ENCODE results near the gene GPRIN3. TPM values are rescaled to one million over a fixed set of nuclear protein-coding genes. Genes with fewer than 3 reads are reported as not detected.

GPRIN3 gene
- total and polyA plus RNA-seq, 2 experiments from 2014 or later: 0.01 TPM; not detected in 1

DNA sequence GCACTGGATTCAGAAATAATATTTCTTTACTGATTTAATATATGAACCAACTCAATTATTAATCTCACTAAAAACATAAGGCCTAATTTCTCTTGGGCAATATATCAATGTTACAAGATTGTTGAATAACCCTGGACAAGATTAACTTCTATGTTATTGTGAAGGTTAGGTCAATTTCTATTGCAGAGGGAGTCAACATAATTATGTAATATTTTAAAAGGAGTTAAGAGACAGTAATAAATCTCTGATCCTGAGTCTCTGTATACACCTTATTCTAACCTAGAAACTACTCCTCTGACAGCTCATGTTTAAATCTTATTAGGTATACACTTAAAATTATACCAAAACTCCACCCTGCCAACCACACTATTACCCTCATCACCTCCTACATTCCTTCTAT, 15.1 kb upstream of the GPRIN3 start:
- no peaks in the 10 kb centered on the region for H4K20me1 ChIP-seq (ENCODE audit: insufficient read depth)
- H3K36me3 ChIP-seq (ENCODE audit: low read depth): no peaks in the 10 kb centered on the region
- no peaks in the 10 kb centered on the region for H3K79me2 ChIP-seq (ENCODE audit: insufficient read depth)
- in situ Hi-C loops (cut with MboI): no loop called here
- H3K4me1 ChIP-seq (ENCODE audit: insufficient read depth): peaks cover 20% of the 10 kb centered on the region
- H3K9ac ChIP-seq: no peak overlapping the region
- H3K4me3 ChIP-seq: no peak overlapping the region
- no peak overlapping the region for H3K4me2 ChIP-seq (ENCODE audit: unreplicated experiment)
- TF ChIP-seq EZH2 (IDR thresholded peaks at IDR 0.05; ENCODE audit: insufficient read depth, poor library complexity, severe bottlenecking) (no peak), EZH2phosphoT487 (IDR thresholded peaks at IDR 0.05; ENCODE audit: insufficient read depth, low read depth) (no peak)
- no peaks in the 10 kb centered on the region for H3K9me2 ChIP-seq (ENCODE audit: insufficient read depth)
- no peaks in the 10 kb centered on the region for H3K27me3 ChIP-seq (replicated peaks; ENCODE audit: insufficient read depth)
- H2AFZ ChIP-seq: no peak overlapping the region
- H3K9me3 ChIP-seq (ENCODE audit: low read depth): no peaks in the 10 kb centered on the region
- no peak overlapping the region for H3K27ac ChIP-seq
- H3F3A ChIP-seq (ENCODE audit: insufficient read depth): peaks cover 12% of the 10 kb centered on the region
- DNase-seq: no peak

- Histone ChIP-seq H3F3A (ENCODE audit: insufficient read depth) (peaks cover 23% of the 10 kb centered on the region), H3K9ac (no peak overlapping the region), H3K4me1 (ENCODE audit: insufficient read depth) (peaks cover 34% of the 10 kb centered on the region), H3K9me3 (ENCODE audit: low read depth) (no peaks in the 10 kb centered on the region), H3K79me2 (ENCODE audit: insufficient read depth) (no peaks in the 10 kb centered on the region), H3K9me2 (ENCODE audit: insufficient read depth) (no peaks in the 10 kb centered on the region), H4K20me1 (ENCODE audit: insufficient read depth) (no peaks in the 10 kb centered on the region), H3K4me2 (ENCODE audit: unreplicated experiment) (no peak overlapping the region), H3K36me3 (ENCODE audit: low read depth) (no peaks in the 10 kb centered on the region), H3K4me3 (no peak overlapping the region), H3K27ac (no peak overlapping the region), H3K27me3 (replicated peaks; ENCODE audit: insufficient read depth) (no peaks in the 10 kb centered on the region), H2AFZ (no peak overlapping the region)
- in situ Hi-C loops (cut with MboI): no loop called here
- TF ChIP-seq EZH2 (IDR thresholded peaks at IDR 0.05; ENCODE audit: insufficient read depth, poor library complexity, severe bottlenecking): no peak
- TF ChIP-seq EZH2phosphoT487 (IDR thresholded peaks at IDR 0.05; ENCODE audit: insufficient read depth, low read depth): no peak
- WGBS, 2 experiments (ENCODE audit: low coverage in 1 of 2, low lambda C conversion rate in 2 of 2, missing lambda C conversion rate in 2 of 2): 91% methylated on average over 2 of the region's 2 CpGs
- no peak for DNase-seq
Observed at GRCh38 chr4:89319756-89320155, 12.2 kb upstream of the GPRIN3 start.

DNA sequence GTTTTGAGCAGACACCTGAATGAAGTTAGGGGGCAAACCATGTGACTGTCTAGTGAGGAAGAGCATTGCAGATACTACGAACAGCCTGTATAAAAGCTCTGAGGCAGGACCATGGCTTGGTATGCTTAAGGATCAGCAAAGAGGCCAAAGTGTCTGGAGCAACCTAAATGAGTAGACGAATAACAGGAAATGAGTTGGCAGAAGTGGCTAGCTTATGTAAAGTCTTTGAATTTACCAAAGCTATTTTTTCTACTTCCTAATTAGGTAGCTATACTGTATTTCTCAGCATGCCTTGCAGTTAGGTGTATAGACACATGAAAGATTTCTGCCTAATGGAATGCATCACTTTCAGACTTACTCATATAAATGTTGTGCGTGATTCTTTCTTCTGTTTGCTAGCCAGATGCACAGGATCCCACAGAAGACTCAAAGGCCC, 9.3 kb upstream of the GPRIN3 start:
- peaks cover 19% of the 10 kb centered on the region for H3F3A ChIP-seq (ENCODE audit: insufficient read depth)
- 10 to 21% methylated on average over 3 of the region's 3 CpGs for WGBS, 2 experiments (ENCODE audit: low coverage in 1 of 2, low lambda C conversion rate in 2 of 2, missing lambda C conversion rate in 2 of 2)
- H3K4me2 ChIP-seq (ENCODE audit: unreplicated experiment): peak overlapping the region; percentile 35
- in situ Hi-C loops (cut with MboI): no loop called here
- peak overlapping the region; percentile 5; the same call in 1 of the 2 replicates for H2AFZ ChIP-seq
- no peak overlapping the region; the same call in 1 of the 2 replicates for H3K9ac ChIP-seq
- no peaks in the 10 kb centered on the region for H3K36me3 ChIP-seq (ENCODE audit: low read depth)
- no peak overlapping the region for H3K4me3 ChIP-seq
- H3K27me3 ChIP-seq (replicated peaks; ENCODE audit: insufficient read depth): no peaks in the 10 kb centered on the region
- H3K27ac ChIP-seq: peak overlapping the region; percentile 50
- no peaks in the 10 kb centered on the region for H3K9me3 ChIP-seq (ENCODE audit: low read depth)
- TF ChIP-seq EZH2phosphoT487 (IDR thresholded peaks at IDR 0.05; ENCODE audit: insufficient read depth, low read depth): no peak
- TF ChIP-seq EZH2 (IDR thresholded peaks at IDR 0.05; ENCODE audit: insufficient read depth, poor library complexity, severe bottlenecking): no peak
- no peaks in the 10 kb centered on the region for H3K79me2 ChIP-seq (ENCODE audit: insufficient read depth)
- H3K4me1 ChIP-seq (ENCODE audit: insufficient read depth): peaks cover 32% of the 10 kb centered on the region
- H3K9me2 ChIP-seq (ENCODE audit: insufficient read depth): no peaks in the 10 kb centered on the region
- no peaks in the 10 kb centered on the region for H4K20me1 ChIP-seq (ENCODE audit: insufficient read depth)
- DNase-seq: peak; percentile 76

- H3F3A ChIP-seq (ENCODE audit: insufficient read depth): peaks cover 19% of the 10 kb centered on the region
- no peak overlapping the region for H3K9ac ChIP-seq
- no peak overlapping the region for H2AFZ ChIP-seq
- DNase-seq: peak; percentile 52
- no peaks in the 10 kb centered on the region for H3K79me2 ChIP-seq (ENCODE audit: insufficient read depth)
- no peaks in the 10 kb centered on the region for H4K20me1 ChIP-seq (ENCODE audit: insufficient read depth)
- no peaks in the 10 kb centered on the region for H3K36me3 ChIP-seq (ENCODE audit: low read depth)
- WGBS, 2 experiments (ENCODE audit: low coverage in 1 of 2, low lambda C conversion rate in 2 of 2, missing lambda C conversion rate in 2 of 2): 6 to 16% methylated on average over 1 of the region's 1 CpG
- in situ Hi-C loops (cut with MboI): no loop called here
- peak overlapping the region; percentile 35 for H3K4me2 ChIP-seq (ENCODE audit: unreplicated experiment)
- no peaks in the 10 kb centered on the region for H3K9me2 ChIP-seq (ENCODE audit: insufficient read depth)
- H3K9me3 ChIP-seq (ENCODE audit: low read depth): no peaks in the 10 kb centered on the region
- H3K27me3 ChIP-seq (replicated peaks; ENCODE audit: insufficient read depth): no peaks in the 10 kb centered on the region
- peaks cover 32% of the 10 kb centered on the region for H3K4me1 ChIP-seq (ENCODE audit: insufficient read depth)
- no peak overlapping the region for H3K4me3 ChIP-seq
- H3K27ac ChIP-seq: peak overlapping the region; percentile 50; the same call in 1 of the 2 replicates
- TF ChIP-seq EZH2phosphoT487 (IDR thresholded peaks at IDR 0.05; ENCODE audit: insufficient read depth, low read depth): no peak
- TF ChIP-seq EZH2 (IDR thresholded peaks at IDR 0.05; ENCODE audit: insufficient read depth, poor library complexity, severe bottlenecking): no peak
Observed at GRCh38 chr4:89316211-89316610, 8.6 kb upstream of the GPRIN3 start.

DNA sequence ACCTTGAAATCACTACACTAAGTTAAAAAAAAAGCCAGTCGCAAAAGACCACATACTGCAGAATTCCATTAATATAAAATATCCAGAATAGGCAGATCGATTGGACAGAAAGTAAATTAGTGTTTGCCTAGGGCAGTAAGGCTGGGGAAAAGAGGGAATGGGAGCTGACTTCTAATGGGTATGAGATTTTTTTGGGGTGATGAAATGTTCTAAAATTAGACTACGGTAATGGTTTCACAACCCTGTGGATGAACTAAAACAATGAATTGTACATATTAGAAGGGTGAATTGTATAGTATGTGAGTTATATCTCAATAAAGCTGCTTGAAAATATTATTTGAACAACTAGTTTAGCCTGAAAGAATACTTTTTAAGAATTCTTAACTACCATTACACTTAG, 6.7 kb upstream of the GPRIN3 start:
- Histone ChIP-seq H4K20me1 (ENCODE audit: insufficient read depth) (no peaks in the 10 kb centered on the region), H3K79me2 (ENCODE audit: insufficient read depth) (no peaks in the 10 kb centered on the region), H3K4me1 (ENCODE audit: insufficient read depth) (peaks cover 32% of the 10 kb centered on the region), H3K36me3 (ENCODE audit: low read depth) (no peaks in the 10 kb centered on the region), H3K4me3 (no peak overlapping the region), H3K4me2 (ENCODE audit: unreplicated experiment) (no peak overlapping the region), H3F3A (ENCODE audit: insufficient read depth) (peaks cover 19% of the 10 kb centered on the region), H3K9ac (no peak overlapping the region), H3K9me3 (ENCODE audit: low read depth) (no peaks in the 10 kb centered on the region), H3K9me2 (ENCODE audit: insufficient read depth) (no peaks in the 10 kb centered on the region), H2AFZ (no peak overlapping the region), H3K27me3 (replicated peaks; ENCODE audit: insufficient read depth) (no peaks in the 10 kb centered on the region), H3K27ac (no peak overlapping the region)
- DNase-seq: peak; percentile 47
- in situ Hi-C loops (cut with MboI): no loop called here
- TF ChIP-seq EZH2 (IDR thresholded peaks at IDR 0.05; ENCODE audit: insufficient read depth, poor library complexity, severe bottlenecking): no peak
- WGBS, 2 experiments (ENCODE audit: low coverage in 1 of 2, low lambda C conversion rate in 2 of 2, missing lambda C conversion rate in 2 of 2): 70 to 75% methylated on average over 3 of the region's 3 CpGs

Data from GM23248 (cell line).